Sigmoid colon (tissue), 4 donors: Measurements from ENCODE around the gene IRX4.

ENCODE experiments used
- POLR2AphosphoS5 ChIP-seq, 4 donors: sonication (generic); formaldehyde crosslinking; IDR thresholded peaks; one replicate each; pipeline ENCODE4 v1.6.1; 2017; ENCODE audit warnings: antibody characterized with exemption in 4 of 4
- TF ChIP-seq, protein P1 (sequence below), 4 experiments: fragments of 450-650 bp in 3 of 4; fragments of 200-600 bp in 1 of 4; IDR thresholded peaks; one replicate each; pipeline ENCODE4 v1.5.1; 2016 to 2019; ENCODE audit warnings: antibody characterized with exemption in 4 of 4, mild to moderate bottlenecking in 3 of 4, moderate library complexity in 2 of 4

DNA sequence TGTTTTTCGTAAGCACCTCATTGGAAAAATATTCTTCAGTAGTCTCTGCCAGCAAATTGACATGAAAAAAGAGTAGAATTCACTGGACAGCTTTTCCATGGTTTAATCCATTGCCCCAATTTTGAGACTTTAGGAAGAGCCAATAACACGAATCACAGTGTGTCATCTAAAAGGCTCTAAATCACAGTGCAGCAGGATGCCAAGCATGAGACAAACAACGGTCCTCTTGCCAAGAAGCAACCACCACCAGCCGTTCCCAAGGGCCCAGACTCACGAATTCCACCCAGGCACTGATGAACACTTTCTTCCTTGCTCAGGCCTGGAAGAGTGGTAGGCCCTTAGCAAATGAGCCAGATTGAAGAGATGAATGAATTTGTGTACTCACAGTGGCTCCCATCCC lies 18.3 kb upstream of the IRX4 start:
- TF ChIP-seq, protein P1, sequence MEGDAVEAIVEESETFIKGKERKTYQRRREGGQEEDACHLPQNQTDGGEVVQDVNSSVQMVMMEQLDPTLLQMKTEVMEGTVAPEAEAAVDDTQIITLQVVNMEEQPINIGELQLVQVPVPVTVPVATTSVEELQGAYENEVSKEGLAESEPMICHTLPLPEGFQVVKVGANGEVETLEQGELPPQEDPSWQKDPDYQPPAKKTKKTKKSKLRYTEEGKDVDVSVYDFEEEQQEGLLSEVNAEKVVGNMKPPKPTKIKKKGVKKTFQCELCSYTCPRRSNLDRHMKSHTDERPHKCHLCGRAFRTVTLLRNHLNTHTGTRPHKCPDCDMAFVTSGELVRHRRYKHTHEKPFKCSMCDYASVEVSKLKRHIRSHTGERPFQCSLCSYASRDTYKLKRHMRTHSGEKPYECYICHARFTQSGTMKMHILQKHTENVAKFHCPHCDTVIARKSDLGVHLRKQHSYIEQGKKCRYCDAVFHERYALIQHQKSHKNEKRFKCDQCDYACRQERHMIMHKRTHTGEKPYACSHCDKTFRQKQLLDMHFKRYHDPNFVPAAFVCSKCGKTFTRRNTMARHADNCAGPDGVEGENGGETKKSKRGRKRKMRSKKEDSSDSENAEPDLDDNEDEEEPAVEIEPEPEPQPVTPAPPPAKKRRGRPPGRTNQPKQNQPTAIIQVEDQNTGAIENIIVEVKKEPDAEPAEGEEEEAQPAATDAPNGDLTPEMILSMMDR (IDR thresholded peaks at IDR 0.05): no peak
- no peak for TF ChIP-seq POLR2AphosphoS5 (IDR thresholded peaks at IDR 0.05)
